ENCODE results near the gene TRIM31.

Gene TRIM31

GRCh38 chr6:30075094-30075789 is 37.6 kb downstream of the TRIM31 start, which contains the start of gene RNF39:
Gene RNF39, minus strand, starts transcription at chr6:30075769. Its CDS starts 184 bp downstream, at chr6:30075585.
- no peak for DNase-seq

- no peak for DNase-seq
Measured at GRCh38 chr6:30074331-30075093, 38.4 kb downstream of the TRIM31 start.

- no peak for DNase-seq
Measured at GRCh38 chr6:30073489-30074235, 39.2 kb downstream of the TRIM31 start.

GRCh38 chr6:30071858-30072257 is 41.0 kb downstream of the TRIM31 start:
- DNase-seq: no peak

- DNase-seq: peak; percentile 35
Measured at GRCh38 chr6:30071081-30071818, 41.6 kb downstream of the TRIM31 start.

GRCh38 chr6:30067460-30068139 is 45.3 kb downstream of the TRIM31 start:
- DNase-seq: no peak

- DNase-seq: peak; percentile 99
Measured at GRCh38 chr6:30066577-30067459, 46.1 kb downstream of the TRIM31 start, which contains the start of gene PPP1R11. Gene PPP1R11, plus strand, starts transcription at chr6:30067198. Its CDS starts 213 bp downstream, at chr6:30067411.

GRCh38 chr6:30066082-30066481 is 46.8 kb downstream of the TRIM31 start:
- DNase-seq: no peak

GRCh38 chr6:30063315-30063714 is 49.6 kb downstream of the TRIM31 start:
- DNase-seq: no peak

GRCh38 chr6:30062471-30063178 is 50.3 kb downstream of the TRIM31 start:
- no peak for DNase-seq

GRCh38 chr6:30061858-30062458 is 50.9 kb downstream of the TRIM31 start:
- DNase-seq: peak; percentile 12

GRCh38 chr6:30061092-30061857 is 51.6 kb downstream of the TRIM31 start, which contains the start of gene POLR1H:
Gene POLR1H, plus strand, starts transcription at chr6:30061265. Its CDS starts 260 bp downstream, at chr6:30061525.
- peak; percentile 97 for DNase-seq

- DNase-seq: peak; percentile 22
Measured at GRCh38 chr6:30060606-30061091, 52.2 kb downstream of the TRIM31 start.

GRCh38 chr6:30055513-30055912 is 57.4 kb downstream of the TRIM31 start:
- no peak for DNase-seq

- no peak for DNase-seq
Measured at GRCh38 chr6:30053682-30054081, 59.2 kb downstream of the TRIM31 start.

Measured in fibroblast of skin of scalp (primary cell).